GM12878 (cell line): Measurements from ENCODE around the gene TRIP6. TPM values are rescaled to one million over a fixed set of nuclear protein-coding genes. Genes with fewer than 3 reads are reported as not detected.

Experiments
- ATAC-seq: fragments of 200-7000 bp; cut with Tn5 transposase; 3 replicates; pipeline ENCODE4 v1.9.1; 2020; ENCODE audit warnings: mild to moderate bottlenecking, moderate library complexity
- BruUV-seq: library from RNA; stranded (reverse); fragments of 400-500 nt; replicated peaks from 2 replicates; lab custom pipeline; 2021; lab: Mats Ljungman, UMichigan
- CTCF ChIA-PET: fragments of 300-600 bp; sonication (Branson Sonifier 250); formaldehyde crosslinking; extraction: SDS; loops from one replicate; lab custom pipeline; 2021; ENCODE audit warnings: inconsistent platforms; lab: Yijun Ruan, JAX
- POLR2A ChIA-PET: fragments of 350-600 bp; formaldehyde crosslinking; extraction: SDS; loops from one replicate; lab custom pipeline; 2021; ENCODE audit warnings: inconsistent platforms; lab: Charles Lee
- RAD21 ChIA-PET: fragments of 300-600 bp; sonication (Branson Sonifier 250); formaldehyde crosslinking; loops from one replicate; lab custom pipeline; 2023; ENCODE audit warnings: antibody characterized with exemption; ENCODE audit not compliant: unreplicated experiment; lab: Charles Lee
- SMC1A ChIA-PET: fragments of 300-600 bp; sonication (Branson Sonifier 250); formaldehyde crosslinking; loops from one replicate; lab custom pipeline; 2023; ENCODE audit not compliant: unreplicated experiment, uncharacterized antibody; lab: Charles Lee
- DNase-seq: peaks from one replicate; pipeline ENCODE4 v3.0.0-alpha.2; 2011; ENCODE audit warnings: low read depth, low spot score
- FAIRE-seq: peaks from 3 replicates; lab custom pipeline; 2011; peaks lifted over from hg19 to GRCh38; lab: Jason Lieb, UNC
- H2AFZ ChIP-seq: 2 replicates; pipeline ENCODE4 v1.6.0; 2011; ENCODE audit warnings: low read depth, low read length, control low read depth; ENCODE audit not compliant: control insufficient read depth
- H3K27ac ChIP-seq: 2 replicates; pipeline ENCODE4 v1.5.1; 2011; ENCODE audit warnings: control low read depth; ENCODE audit not compliant: control insufficient read depth, insufficient read depth
- H3K27me3 ChIP-seq, 2 experiments: replicated peaks in 1 of 2; 2 replicates each; pipeline versions ENCODE4 v1.6.0 to v1.6.1; 2011; ENCODE audit warnings: low read length in 1 of 2; ENCODE audit not compliant: control insufficient read depth in 2 of 2, insufficient read depth in 2 of 2
- H3K36me3 ChIP-seq, 2 experiments: 2 replicates each; pipeline ENCODE4 v1.5.1; 2011; ENCODE audit warnings: low read length in 1 of 2; ENCODE audit not compliant: control insufficient read depth in 2 of 2, insufficient read depth in 2 of 2
- H3K4me1 ChIP-seq: 2 replicates; pipeline ENCODE4 v1.6.1; 2011; ENCODE audit warnings: mild to moderate bottlenecking, low read length, moderate library complexity, mixed read lengths; ENCODE audit not compliant: control insufficient read depth, insufficient read depth
- H3K4me2 ChIP-seq: 2 replicates; pipeline ENCODE4 v1.6.0; 2011; ENCODE audit warnings: control low read depth; ENCODE audit not compliant: control insufficient read depth, insufficient read depth
- H3K4me3 ChIP-seq: fragments of 200-600 bp; sonication (generic); 2 replicates; pipeline ENCODE4 v1.5.1; 2016
- H3K79me2 ChIP-seq: 2 replicates; pipeline ENCODE4 v1.6.0; 2011; ENCODE audit warnings: low read length; ENCODE audit not compliant: control insufficient read depth, insufficient read depth
- H3K9ac ChIP-seq: 2 replicates; pipeline ENCODE4 v1.8.0; 2011; ENCODE audit warnings: low read length, control low read depth, mixed read lengths; ENCODE audit not compliant: control insufficient read depth, insufficient read depth
- H3K9me3 ChIP-seq: replicated peaks from 3 replicates; pipeline ENCODE4 v1.5.1; 2011; ENCODE audit warnings: mild to moderate bottlenecking, low read length; ENCODE audit not compliant: control insufficient read depth, insufficient read depth
- H4K20me1 ChIP-seq: 2 replicates; pipeline ENCODE4 v1.6.0; 2011; ENCODE audit not compliant: control insufficient read depth, insufficient read depth
- CBFB ChIP-seq: IDR thresholded peaks from 2 replicates; pipeline ENCODE4 v1.6.1; 2016; ENCODE audit warnings: antibody characterized with exemption, low read depth
- IKZF2 ChIP-seq, 2 experiments: fragments of 450-650 bp; IDR thresholded peaks; 2 replicates each; pipeline ENCODE4 v1.6.1; 2017; ENCODE audit warnings: mild to moderate bottlenecking in 2 of 2, moderate library complexity in 2 of 2
- MLLT1 ChIP-seq: fragments of 450-650 bp; IDR thresholded peaks from 2 replicates; pipeline ENCODE4 v1.6.1; 2016; ENCODE audit warnings: mild to moderate bottlenecking
- NR2C2 ChIP-seq: IDR thresholded peaks from 2 replicates; pipeline ENCODE4 v1.6.1; 2011; ENCODE audit warnings: borderline replicate concordance, low read depth; ENCODE audit not compliant: control insufficient read depth, insufficient read length
- POLR2A ChIP-seq: IDR thresholded peaks from 2 replicates; pipeline ENCODE4 v1.6.1; 2011; ENCODE audit warnings: low read depth, mild to moderate bottlenecking, low read length
- RAD51 ChIP-seq: fragments of 450-650 bp; IDR thresholded peaks from 2 replicates; pipeline ENCODE4 v1.6.1; 2016; ENCODE audit warnings: moderate library complexity, mild to moderate bottlenecking, inconsistent platforms
- RELA ChIP-seq: fragments of 450-650 bp; IDR thresholded peaks from 2 replicates; pipeline ENCODE4 v1.8.0; 2014; ENCODE audit warnings: borderline replicate concordance; ENCODE audit not compliant: partially characterized antibody
- SIN3A ChIP-seq: IDR thresholded peaks from 2 replicates; pipeline ENCODE4 v1.6.1; 2012; ENCODE audit warnings: low read depth, low read length, improper control_type of control experiment
- SMC3 ChIP-seq: IDR thresholded peaks from 2 replicates; pipeline ENCODE4 v1.6.1; 2011; ENCODE audit warnings: low read length, improper control_type of control experiment, borderline replicate concordance
- SRF ChIP-seq, 2 experiments: IDR thresholded peaks; 2 replicates each; pipeline ENCODE4 v1.6.1; 2011; ENCODE audit warnings: low read depth in 2 of 2, low read length in 2 of 2, mild to moderate bottlenecking in 1 of 2, moderate library complexity in 1 of 2
- TARDBP ChIP-seq: IDR thresholded peaks from 2 replicates; pipeline ENCODE4 v1.6.1; 2016; ENCODE audit warnings: borderline replicate concordance
- TBL1XR1 ChIP-seq: IDR thresholded peaks from 2 replicates; pipeline ENCODE4 v1.6.1; 2012; ENCODE audit warnings: low read depth, low read length, improper control_type of control experiment
- USF1 ChIP-seq: IDR thresholded peaks from 2 replicates; pipeline ENCODE4 v1.6.1; 2011; ENCODE audit warnings: borderline replicate concordance, low read depth, mild to moderate bottlenecking, moderate library complexity, mixed read lengths, low read length; ENCODE audit not compliant: insufficient read depth; ENCODE audit errors: extremely low read length
- ZBED1 ChIP-seq: IDR thresholded peaks from 2 replicates; pipeline ENCODE4 v1.6.1; 2016; ENCODE audit warnings: borderline replicate concordance
- ZSCAN29 ChIP-seq: fragments of 450-650 bp; IDR thresholded peaks from 2 replicates; pipeline ENCODE4 v1.6.1; 2017; ENCODE audit warnings: mild to moderate bottlenecking, moderate library complexity
- WGBS: methylation state at CpG from one replicate; pipeline ENCODE4 v1.1.6; 2016; ENCODE audit warnings: low lambda C conversion rate; ENCODE audit not compliant: insufficient replicate concordance, insufficient coverage; ENCODE audit errors: missing lambda C conversion rate; 5-methylcytosine and 5-hydroxymethylcytosine counted together
- in situ Hi-C: fragments of 300-500 bp; cut with MboI; formaldehyde crosslinking; loops from 9 replicates; pipeline ENCODE4 v1.14.3; 2018; ENCODE audit warnings: mixed read lengths
- intact Hi-C: fragments of 100-400 bp; cut with micrococcal nuclease; formaldehyde crosslinking; loops from one replicate; pipeline ENCODE4 v1.14.2; 2022; ENCODE audit not compliant: unreplicated experiment
- polyA plus RNA-seq, 11 experiments: library from polyadenylated mRNA; depleted of rRNA in 4 of 11; unstranded in 6 of 11; stranded (reverse) in 5 of 11; fragments of >200 nt; fragmentation: Nextera tagmentation in 4 of 11; fragmentation: Illumina TruSeq in 1 of 11; extraction: Ambion mirVana in 4 of 11; extraction: Trizol in 1 of 11; gene quantifications; 1 replicate in 1 of 11; 2 replicates in 10 of 11; pipeline versions ENCODE4 v1.2.1 to v1.2.3, GENCODE V29; 2011 to 2016; ENCODE audit warnings: inconsistent platforms in 2 of 11, missing spikeins in 2 of 11, low read depth in 1 of 11
- total RNA-seq, 4 experiments: library from RNA; depleted of rRNA in 3 of 4; stranded (reverse); fragments of >200 nt in 3 of 4; fragmentation: Illumina TruSeq in 1 of 4; extraction: Trizol in 1 of 4; gene quantifications; 2 replicates each; pipeline versions ENCODE4 v1.2.1 to v1.2.3, GENCODE V29; 2013 to 2021

Gene TRIP6
- total and polyA plus RNA-seq, 10 of the 15 experiments (the other 5 are each of a cell fraction or from before 2014, with no cell fraction given): 2.5 to 47.4 (median 25.5) TPM

- no peak overlapping the region for H2AFZ ChIP-seq
- no peaks in the 10 kb centered on the region for H3K27me3 ChIP-seq
- no peak for DNase-seq
- no peak overlapping the region; the same call in 1 of the 2 replicates for H3K4me2 ChIP-seq
- ChIA-PET RAD21 (no interaction called here), SMC1A (interaction anchor here (4.4 kb wide), 1 partner anchor 8 kb away, joined by 33 read pairs; no protein-coding TSS in a partner anchor), CTCF (interaction anchor here (0.8 kb wide), 1 partner anchor 359 kb away, joined by 3 read pairs; no protein-coding TSS in a partner anchor), POLR2A (interaction anchor here (0.5 to 6.7 kb wide), 2 partner anchors 10 to 14 kb away, joined by 6 to 131 read pairs; partner anchors contain the start of gene SRRT)
- H3K4me1 ChIP-seq: peaks cover 23% of the 10 kb centered on the region
- H3K27ac ChIP-seq: no peak overlapping the region
- no peak overlapping the region for H3K9ac ChIP-seq
- BruUV-seq: no TSS peak
- intact Hi-C loops (no loop called here), in situ Hi-C loops (no loop called here)
- no peaks in the 10 kb centered on the region; the same call in 1 of the 2 replicates for H4K20me1 ChIP-seq
- no peak for FAIRE-seq
- no peaks in the 10 kb centered on the region for H3K9me3 ChIP-seq
- ATAC-seq: no peak
- no peak for TF ChIP-seq IKZF2 (IDR thresholded peaks at IDR 0.05)
- no peak for TF ChIP-seq TBL1XR1
- no peak for TF ChIP-seq ZSCAN29
- no peak for TF ChIP-seq TARDBP
- TF ChIP-seq ZBED1: no peak
- TF ChIP-seq RELA: no peak
- TF ChIP-seq SIN3A: no peak
- no peak for TF ChIP-seq USF1
- no peak for TF ChIP-seq NR2C2
- no peak for TF ChIP-seq MLLT1
- TF ChIP-seq CBFB: no peak
- TF ChIP-seq SRF (IDR thresholded peaks at IDR 0.05; ENCODE audit: low read depth in 2 of 2, low read length in 2 of 2): no peak
- TF ChIP-seq RAD51: no peak
- no peak for TF ChIP-seq SMC3
- no peak for TF ChIP-seq POLR2A
- 94% methylated on average over 22 of the region's 22 CpGs for WGBS
- H3K4me3 ChIP-seq: no peak overlapping the region
- peaks cover 27% of the 10 kb centered on the region for H3K79me2 ChIP-seq
- peaks cover 35 to 60% of the 10 kb centered on the region in 2 experiments for H3K36me3 ChIP-seq
Observed at GRCh38 chr7:100885440-100886141, 18.4 kb downstream of the TRIP6 start.
